LNCAP (cell line): Measurements from ENCODE around the gene CSMD2.
A peak's percentile ranks its signal among the peaks of the same experiment; 100 is the strongest.

Source experiments
- TF ChIP-seq, protein P1 (sequence below): fragments of 450-650 bp; IDR thresholded peaks from 2 replicates; pipeline ENCODE4 v1.5.1; 2017; ENCODE audit warnings: mild to moderate bottlenecking

The CSMD2 gene

DNA sequence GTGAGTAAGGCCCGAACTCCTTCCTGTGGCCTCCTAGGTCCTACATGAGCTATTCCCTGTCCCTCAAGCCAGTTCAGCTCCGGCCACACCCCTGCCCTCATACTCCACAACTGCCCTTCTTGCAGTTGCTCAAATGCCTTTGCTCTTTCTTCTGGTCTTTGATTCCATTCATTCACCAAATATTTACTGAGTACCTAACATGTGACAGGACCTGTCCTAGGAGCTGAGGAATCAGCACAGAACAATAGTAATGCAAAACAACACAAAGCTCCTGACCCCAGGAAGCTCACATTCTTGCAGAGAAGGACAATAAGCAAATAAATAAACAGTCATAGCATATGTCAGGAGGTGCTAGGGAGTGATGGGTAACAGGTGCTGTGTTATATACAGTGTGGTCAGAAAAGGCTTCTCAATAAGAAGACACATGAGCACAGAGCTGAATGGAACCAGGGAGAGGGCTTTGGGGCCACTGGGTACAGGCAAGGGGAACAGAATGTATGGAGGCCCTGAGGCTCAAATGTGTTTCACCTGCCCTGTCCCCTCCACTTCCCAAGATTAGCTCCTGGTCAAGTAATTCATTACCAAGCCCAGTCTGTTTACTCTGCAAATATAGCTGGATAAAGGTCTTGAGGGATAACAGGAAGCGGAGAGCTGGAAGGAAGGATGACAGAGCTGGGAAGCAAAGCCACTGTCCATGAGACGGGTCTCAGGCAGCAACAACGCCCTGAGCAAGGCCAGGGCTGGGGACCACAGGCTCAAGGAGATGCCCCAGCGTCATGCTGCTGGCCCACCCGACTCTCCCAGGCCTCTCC, 145.1 kb downstream of the CSMD2 start:
- TF ChIP-seq, protein P1, sequence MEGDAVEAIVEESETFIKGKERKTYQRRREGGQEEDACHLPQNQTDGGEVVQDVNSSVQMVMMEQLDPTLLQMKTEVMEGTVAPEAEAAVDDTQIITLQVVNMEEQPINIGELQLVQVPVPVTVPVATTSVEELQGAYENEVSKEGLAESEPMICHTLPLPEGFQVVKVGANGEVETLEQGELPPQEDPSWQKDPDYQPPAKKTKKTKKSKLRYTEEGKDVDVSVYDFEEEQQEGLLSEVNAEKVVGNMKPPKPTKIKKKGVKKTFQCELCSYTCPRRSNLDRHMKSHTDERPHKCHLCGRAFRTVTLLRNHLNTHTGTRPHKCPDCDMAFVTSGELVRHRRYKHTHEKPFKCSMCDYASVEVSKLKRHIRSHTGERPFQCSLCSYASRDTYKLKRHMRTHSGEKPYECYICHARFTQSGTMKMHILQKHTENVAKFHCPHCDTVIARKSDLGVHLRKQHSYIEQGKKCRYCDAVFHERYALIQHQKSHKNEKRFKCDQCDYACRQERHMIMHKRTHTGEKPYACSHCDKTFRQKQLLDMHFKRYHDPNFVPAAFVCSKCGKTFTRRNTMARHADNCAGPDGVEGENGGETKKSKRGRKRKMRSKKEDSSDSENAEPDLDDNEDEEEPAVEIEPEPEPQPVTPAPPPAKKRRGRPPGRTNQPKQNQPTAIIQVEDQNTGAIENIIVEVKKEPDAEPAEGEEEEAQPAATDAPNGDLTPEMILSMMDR = no peak

DNA sequence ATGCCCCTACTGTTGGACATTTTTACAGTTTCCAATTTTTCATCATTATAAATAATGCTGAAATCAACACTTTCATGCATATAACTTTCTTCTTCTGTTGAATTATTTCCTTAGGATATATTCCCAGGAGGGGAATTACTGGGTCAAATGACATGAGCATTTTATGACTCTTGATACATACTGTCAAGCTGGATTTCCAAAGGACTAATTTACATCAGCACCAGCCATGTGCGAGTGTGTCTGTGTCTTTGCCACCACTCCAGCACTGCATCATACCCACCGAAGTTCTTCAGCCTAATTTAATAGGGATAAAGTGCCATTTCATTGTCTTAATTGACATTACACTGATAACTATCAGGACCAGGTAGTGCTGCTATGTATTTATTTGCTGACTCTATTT, 146.7 kb downstream of the CSMD2 start:
- TF ChIP-seq, protein P1 = no peak

DNA sequence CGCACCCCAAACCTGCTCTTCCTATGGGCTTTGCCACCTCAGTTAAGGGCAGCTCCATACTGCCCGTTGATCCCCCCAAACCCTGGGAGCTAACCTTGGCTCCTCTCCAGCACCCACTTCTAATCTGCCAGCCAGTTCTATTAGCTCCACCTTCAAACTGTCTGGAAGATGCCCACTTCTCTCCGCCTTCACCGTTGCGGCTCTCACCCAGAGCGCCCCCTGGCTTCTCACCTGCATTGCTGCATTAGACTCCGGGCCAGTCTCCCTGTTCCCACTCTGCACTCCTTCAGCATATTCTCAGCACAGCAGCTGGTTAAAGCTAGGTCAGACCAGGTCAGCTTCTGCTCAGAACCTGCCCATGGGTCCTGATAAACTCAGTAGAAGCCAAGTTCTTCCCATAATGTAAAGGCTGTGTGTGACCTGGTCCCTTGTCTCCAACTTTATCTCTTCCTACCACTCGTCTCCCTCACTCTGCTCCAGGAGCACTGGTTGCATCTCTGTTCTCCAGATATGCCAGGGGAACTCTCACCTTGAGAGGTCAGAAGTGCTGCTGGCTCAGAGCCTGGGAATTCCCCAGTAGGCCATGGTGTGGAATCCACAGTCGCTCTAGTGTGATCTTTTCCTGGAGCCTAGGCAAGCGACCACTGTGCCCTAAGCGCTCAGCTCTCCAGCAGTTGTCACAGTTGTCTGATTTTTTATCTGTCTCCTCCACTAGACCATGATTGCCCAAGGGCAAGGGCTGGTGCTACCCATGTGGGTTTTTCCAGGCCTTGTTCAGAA, 150.9 kb downstream of the CSMD2 start:
- TF ChIP-seq, protein P1 = peak; percentile 66

DNA sequence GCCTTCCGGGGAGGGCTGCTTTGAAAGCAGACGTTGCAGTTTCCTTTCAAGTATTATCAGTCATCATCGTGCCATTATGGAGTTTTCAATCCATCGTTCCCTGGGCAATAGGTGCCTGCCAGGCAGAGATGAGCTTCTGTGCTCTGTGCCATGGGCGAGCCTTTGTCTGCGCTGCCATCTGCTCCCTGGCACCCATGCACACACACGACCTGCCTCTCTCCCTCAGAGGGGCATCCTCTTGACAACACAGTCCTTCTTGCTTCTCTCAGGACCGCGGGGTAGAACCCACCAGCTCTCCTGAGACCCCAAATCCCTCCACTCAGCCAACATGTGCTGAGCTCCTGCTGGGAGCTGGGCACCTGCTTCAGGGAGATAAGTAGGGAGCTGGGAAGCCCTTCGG, 151.9 kb downstream of the CSMD2 start:
- TF ChIP-seq, protein P1 = no peak

DNA sequence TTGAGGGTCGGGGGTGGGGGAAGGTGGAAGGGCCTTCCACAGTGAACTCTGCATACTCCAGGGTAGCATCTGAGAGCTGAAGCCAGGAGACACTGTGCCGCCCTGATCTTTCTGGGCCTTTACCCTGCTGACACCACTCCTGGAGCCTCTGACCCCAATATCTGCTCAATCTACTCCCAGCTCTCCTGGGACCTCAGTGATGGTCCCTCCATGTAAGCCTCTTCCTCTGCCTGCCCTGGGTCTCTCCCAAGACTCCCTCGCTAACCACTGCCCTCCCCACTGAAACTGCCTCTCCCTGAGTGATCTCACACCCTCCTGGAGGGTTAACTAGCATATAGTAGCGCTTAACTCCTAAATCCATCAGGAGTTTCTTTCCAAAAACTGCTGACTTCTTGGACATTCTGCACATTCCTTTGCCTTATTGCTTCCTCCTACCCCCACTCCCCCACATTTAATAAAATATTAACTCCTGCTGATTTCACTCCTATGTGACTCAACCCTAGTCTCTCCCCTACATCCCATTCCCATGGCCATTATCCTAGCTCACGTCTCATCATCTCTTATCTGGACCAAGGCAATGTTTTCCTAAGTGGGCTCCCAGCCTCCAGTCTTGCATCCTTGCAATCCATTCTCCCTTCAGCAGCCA, 155.6 kb downstream of the CSMD2 start:
- TF ChIP-seq, protein P1 = no peak

DNA sequence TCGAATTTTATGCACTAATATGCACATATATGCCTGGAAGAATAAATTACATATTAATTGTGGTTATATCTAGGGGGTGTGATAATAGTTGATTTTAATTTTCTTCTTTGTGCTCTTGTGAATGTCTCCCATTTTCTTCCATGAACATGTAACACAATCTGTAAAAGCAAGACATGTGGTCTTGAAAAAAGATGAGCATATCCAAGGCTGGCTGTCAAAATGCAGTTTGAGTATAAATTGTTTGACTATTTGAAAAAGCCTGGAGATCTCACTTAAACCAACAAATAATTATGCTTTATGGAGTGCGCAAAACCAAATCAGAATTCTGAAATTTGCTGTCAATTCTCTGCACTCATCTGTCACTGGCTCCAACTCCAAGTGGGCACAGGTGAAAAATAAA, 157.3 kb downstream of the CSMD2 start:
- TF ChIP-seq, protein P1 = no peak

DNA sequence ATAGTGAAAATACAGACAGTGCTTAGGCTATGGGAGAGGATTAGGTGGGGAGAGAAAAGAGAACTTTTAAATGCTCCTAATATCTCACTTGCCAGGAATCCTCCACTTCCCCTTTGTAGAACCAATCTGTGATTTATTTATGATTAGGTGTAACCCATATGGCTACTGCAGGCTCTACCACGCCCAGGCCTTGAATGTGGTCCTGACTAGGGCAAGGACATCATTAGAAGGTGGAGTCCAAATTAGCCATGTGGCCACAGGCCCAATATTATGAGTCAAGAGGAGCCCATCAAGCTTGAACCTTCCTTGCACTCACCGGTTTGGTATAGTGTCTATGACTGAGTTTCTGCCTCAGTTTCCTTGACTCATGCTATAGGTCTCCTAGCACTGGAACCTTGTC, 159.7 kb downstream of the CSMD2 start:
- TF ChIP-seq, protein P1 = no peak
